Measurements from ENCODE around the gene ALK. TPM values are rescaled to one million over a fixed set of nuclear protein-coding genes. Genes with fewer than 3 reads are reported as not detected.

Gene ALK
- total RNA-seq, 4 donors from 2014 or later, result 0.83 to 1.6 (median 1.2) TPM

GRCh38 chr2:29900971-29901633, 20.3 kb downstream of the ALK start:
- intact Hi-C loops (cut with DNase I), result no loop called here
- Histone ChIP-seq H3K9me3 (no peaks in the 10 kb centered on the region), H3K4me1 (no peaks in the 10 kb centered on the region), H3K27ac (replicated peaks in 1 of 4) (no peak overlapping the region), H3K27me3 (peaks cover 0 to 30% (median 0%) of the 10 kb centered on the region in 4 donors), H3K36me3 (no peaks in the 10 kb centered on the region), H3K4me3 (no peak overlapping the region)
- peak; percentile 29 for DNase-seq (ENCODE audit: extremely low spot score)
- whole genome bisulfite sequencing, result 44% methylated on average over 3 of the region's 3 CpGs
- TF ChIP-seq EP300 (IDR thresholded peaks at IDR 0.05) (no peak), POLR2AphosphoS5 (IDR thresholded peaks at IDR 0.05) (no peak), POLR2A (IDR thresholded peaks at IDR 0.05; ENCODE audit: low read depth) (no peak), CTCF (IDR thresholded peaks at IDR 0.05) (no peak)

GRCh38 chr2:29898999-29899398, 22.4 kb downstream of the ALK start:
- Histone ChIP-seq H3K27me3 (peaks cover 0 to 31% (median 0%) of the 10 kb centered on the region in 4 donors), H3K4me3 (no peak overlapping the region), H3K4me1 (no peaks in the 10 kb centered on the region), H3K36me3 (no peaks in the 10 kb centered on the region), H3K9me3 (no peaks in the 10 kb centered on the region), H3K27ac (replicated peaks in 1 of 4) (no peak overlapping the region)
- DNase-seq (ENCODE audit: extremely low spot score), result no peak
- intact Hi-C loops (cut with DNase I), result no loop called here
- TF ChIP-seq CTCF (IDR thresholded peaks at IDR 0.05) (no peak), POLR2AphosphoS5 (IDR thresholded peaks at IDR 0.05) (no peak), POLR2A (IDR thresholded peaks at IDR 0.05; ENCODE audit: low read depth) (no peak), EP300 (IDR thresholded peaks at IDR 0.05) (no peak)
- 75% methylated on average over 1 of the region's 5 CpGs for WGBS

GRCh38 chr2:29894822-29895614, 26.4 kb downstream of the ALK start:
- H3K36me3 ChIP-seq, result no peaks in the 10 kb centered on the region
- H3K4me3 ChIP-seq, result no peak overlapping the region
- 67% methylated on average over 3 of the region's 3 CpGs for WGBS
- intact Hi-C loops (cut with DNase I), result no loop called here
- peaks cover 0 to 22% (median 0%) of the 10 kb centered on the region in 4 donors for H3K27me3 ChIP-seq
- no peaks in the 10 kb centered on the region for H3K4me1 ChIP-seq
- DNase-seq (ENCODE audit: extremely low spot score), result no peak
- no peak overlapping the region for H3K27ac ChIP-seq (replicated peaks in 1 of 4)
- TF ChIP-seq EP300 (IDR thresholded peaks at IDR 0.05) (no peak), POLR2A (IDR thresholded peaks at IDR 0.05; ENCODE audit: low read depth) (no peak), POLR2AphosphoS5 (IDR thresholded peaks at IDR 0.05) (no peak), CTCF (IDR thresholded peaks at IDR 0.05) (no peak)
- H3K9me3 ChIP-seq, result no peaks in the 10 kb centered on the region

GRCh38 chr2:29892585-29893259, 28.7 kb downstream of the ALK start:
- H3K4me3 ChIP-seq, result no peak overlapping the region
- no peak for TF ChIP-seq POLR2AphosphoS5 (IDR thresholded peaks at IDR 0.05)
- TF ChIP-seq CTCF (IDR thresholded peaks at IDR 0.05), result no peak
- TF ChIP-seq EP300 (IDR thresholded peaks at IDR 0.05), result no peak
- TF ChIP-seq POLR2A (IDR thresholded peaks at IDR 0.05; ENCODE audit: low read depth), result no peak
- 63% methylated on average over 5 of the region's 5 CpGs for WGBS

More at GRCh38 chr2:29892585-29893259, 28.7 kb downstream of the ALK start:
- no peaks in the 10 kb centered on the region for H3K36me3 ChIP-seq
- intact Hi-C loops (cut with DNase I), result no loop called here
- peak; percentile 62 for DNase-seq (ENCODE audit: extremely low spot score)
- peaks cover 0 to 14% (median 0%) of the 10 kb centered on the region in 4 donors for H3K27me3 ChIP-seq
- no peaks in the 10 kb centered on the region for H3K9me3 ChIP-seq
- H3K4me1 ChIP-seq, result no peaks in the 10 kb centered on the region
- no peak overlapping the region for H3K27ac ChIP-seq (replicated peaks in 1 of 4)

Measured in esophagus muscularis mucosa (tissue), 4 donors.